HUES48 (cell line): ENCODE data around the gene ZNF579.
"Not testable (repeated sequence)": the region's sequence is repeated elsewhere in the genome, so short reads cannot be mapped to it uniquely, and the experiment has no call there.

ENCODE experiments used
- H3K27ac ChIP-seq: one replicate; pipeline ENCODE4 v1.7.0; 2013; ENCODE audit warnings: low read depth, low read length, inconsistent platforms
- H3K27me3 ChIP-seq: 2 replicates; pipeline ENCODE4 v1.6.1; 2013; ENCODE audit warnings: mild to moderate bottlenecking, low read length; ENCODE audit not compliant: control insufficient read depth, insufficient read depth
- H3K36me3 ChIP-seq: 2 replicates; pipeline ENCODE4 v1.6.1; 2013; ENCODE audit warnings: low read length; ENCODE audit not compliant: control insufficient read depth, insufficient read depth
- H3K4me1 ChIP-seq: 2 replicates; pipeline ENCODE4 v1.6.1; 2013; ENCODE audit warnings: mild to moderate bottlenecking, low read length; ENCODE audit not compliant: control insufficient read depth, insufficient read depth
- H3K4me3 ChIP-seq: 2 replicates; pipeline ENCODE4 v1.5.1; 2013; ENCODE audit warnings: mild to moderate bottlenecking, low read depth, low read length
- H3K9ac ChIP-seq: 2 replicates; pipeline ENCODE4 v1.6.1; 2013; ENCODE audit warnings: mild to moderate bottlenecking, low read depth, low read length, moderate library complexity
- H3K9me3 ChIP-seq: 2 replicates; pipeline ENCODE4 v1.6.1; 2013; ENCODE audit warnings: low read length; ENCODE audit not compliant: control insufficient read depth, insufficient read depth

ZNF579 gene

GRCh38 chr19:55536366-55536765, 44.3 kb downstream of the ZNF579 start:
- Histone ChIP-seq H3K4me1 (peaks cover 4% of the 10 kb centered on the region), H3K9ac (no peak overlapping the region), H3K27ac (no peak overlapping the region), H3K4me3 (no peak overlapping the region), H3K27me3 (no peaks in the 10 kb centered on the region), H3K36me3 (no peaks in the 10 kb centered on the region), H3K9me3 (no peaks in the 10 kb centered on the region)

DNA sequence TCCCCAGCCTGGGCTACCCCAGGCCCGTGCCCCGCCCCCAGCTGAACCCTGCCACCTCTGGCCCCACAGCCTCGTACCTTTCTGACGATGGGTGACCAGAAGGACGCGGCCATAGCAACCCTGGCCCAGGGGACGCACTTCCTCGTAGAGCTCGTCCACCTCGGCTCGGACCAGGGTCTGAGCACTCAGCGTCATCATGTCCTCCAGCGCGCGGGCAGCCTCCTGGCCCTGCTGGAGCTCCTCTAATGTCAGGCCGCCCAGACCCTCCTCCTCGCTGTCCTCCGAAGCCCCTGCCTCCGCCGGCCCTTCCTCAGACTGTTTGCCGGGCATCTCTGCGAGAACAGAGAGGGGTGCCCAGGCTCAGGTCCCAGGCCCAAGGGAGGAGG, 44.7 kb downstream of the ZNF579 start:
- Histone ChIP-seq H3K9ac (no peak overlapping the region), H3K36me3 (no peaks in the 10 kb centered on the region), H3K4me3 (no peak overlapping the region), H3K27me3 (no peaks in the 10 kb centered on the region), H3K4me1 (peaks cover 4% of the 10 kb centered on the region), H3K9me3 (no peaks in the 10 kb centered on the region), H3K27ac (no peak overlapping the region)

DNA sequence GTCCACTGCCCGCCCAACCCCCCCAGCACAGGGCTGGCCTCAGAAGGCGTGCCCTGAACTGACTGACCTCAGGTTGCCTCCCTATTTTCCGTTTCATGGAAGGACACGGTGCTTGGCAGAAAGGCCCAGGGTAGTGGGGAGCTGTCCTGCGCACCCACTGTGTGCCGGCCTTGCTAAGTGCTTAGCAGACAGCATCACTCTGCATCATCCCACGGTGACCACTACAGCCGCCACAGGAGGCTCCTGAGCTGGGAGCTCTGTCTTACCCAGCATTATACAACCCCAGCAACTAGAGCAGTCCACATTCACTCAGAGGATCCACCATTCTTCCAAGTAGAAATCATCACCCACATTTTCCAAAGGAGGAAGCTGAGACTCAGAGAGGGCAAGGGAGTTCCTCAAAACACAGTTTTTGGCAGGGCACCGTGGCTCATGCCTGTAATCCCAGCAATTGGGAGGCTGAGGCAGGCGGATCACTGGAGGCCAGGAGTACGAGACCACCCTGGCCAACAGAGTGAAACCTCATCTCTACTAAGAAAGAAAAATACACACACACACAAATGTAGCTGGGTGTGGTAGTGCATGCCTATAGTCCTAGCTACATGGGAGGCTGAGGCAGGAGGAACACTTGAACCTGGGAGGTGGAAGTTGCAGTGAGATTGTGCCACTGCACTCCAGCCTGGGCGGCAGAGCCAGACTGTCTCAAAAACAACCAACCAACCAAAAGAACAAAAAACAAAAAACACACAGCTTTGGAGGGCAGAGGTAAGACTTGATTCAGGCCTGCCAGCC, 45.3 kb downstream of the ZNF579 start:
- Histone ChIP-seq H3K9ac (no peak overlapping the region), H3K27ac (no peak overlapping the region), H3K4me1 (peaks cover 4% of the 10 kb centered on the region), H3K27me3 (no peaks in the 10 kb centered on the region), H3K4me3 (no peak overlapping the region), H3K36me3 (no peaks in the 10 kb centered on the region), H3K9me3 (no peaks in the 10 kb centered on the region)

GRCh38 chr19:55534280-55534679, 46.4 kb downstream of the ZNF579 start:
- H3K27me3 ChIP-seq, H3K9ac ChIP-seq, H3K4me1 ChIP-seq, H3K27ac ChIP-seq, H3K36me3 ChIP-seq, H3K9me3 ChIP-seq, H3K4me3 ChIP-seq: not testable (repeated sequence)

DNA sequence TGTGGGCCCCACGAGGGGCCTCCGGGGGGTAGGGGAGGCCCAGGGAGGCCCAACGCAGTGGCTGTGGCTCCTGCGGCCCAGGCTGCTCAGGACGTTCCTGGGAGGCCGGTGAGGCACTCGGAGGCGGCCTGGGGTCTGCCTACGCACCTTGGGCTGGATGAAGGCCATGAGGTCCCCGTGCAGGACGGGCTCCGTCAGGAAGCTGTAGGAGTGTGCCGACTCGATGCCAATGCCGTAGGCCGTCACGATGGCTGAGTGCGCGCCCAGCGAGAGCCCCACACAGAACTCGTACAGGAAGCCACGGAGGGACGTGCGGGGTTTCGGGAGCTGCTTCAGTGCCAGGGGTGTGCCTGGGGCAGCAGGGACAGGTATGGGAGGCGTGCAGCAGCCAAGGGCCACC, 49.7 kb downstream of the ZNF579 start:
- Histone ChIP-seq H3K4me1 (peaks cover 8% of the 10 kb centered on the region; the same call in 1 of the 2 replicates), H3K27me3 (no peaks in the 10 kb centered on the region), H3K9me3 (no peaks in the 10 kb centered on the region), H3K27ac (no peak overlapping the region), H3K36me3 (no peaks in the 10 kb centered on the region), H3K4me3 (no peak overlapping the region), H3K9ac (no peak overlapping the region)

- no peak overlapping the region for H3K4me3 ChIP-seq
- no peak overlapping the region for H3K9ac ChIP-seq
- H3K4me1 ChIP-seq: peaks cover 8% of the 10 kb centered on the region; the same call in 1 of the 2 replicates
- H3K27me3 ChIP-seq: no peaks in the 10 kb centered on the region
- no peaks in the 10 kb centered on the region for H3K36me3 ChIP-seq
- no peak overlapping the region for H3K27ac ChIP-seq
- H3K9me3 ChIP-seq: no peaks in the 10 kb centered on the region
Observed at GRCh38 chr19:55529636-55530234, 50.9 kb downstream of the ZNF579 start.

GRCh38 chr19:55528030-55528803, 52.4 kb downstream of the ZNF579 start:
- no peaks in the 10 kb centered on the region for H3K36me3 ChIP-seq
- H3K9ac ChIP-seq: no peak overlapping the region
- no peaks in the 10 kb centered on the region for H3K9me3 ChIP-seq
- peaks cover 8% of the 10 kb centered on the region; the same call in 1 of the 2 replicates for H3K4me1 ChIP-seq
- no peaks in the 10 kb centered on the region for H3K27me3 ChIP-seq
- no peak overlapping the region for H3K4me3 ChIP-seq
- H3K27ac ChIP-seq: no peak overlapping the region

DNA sequence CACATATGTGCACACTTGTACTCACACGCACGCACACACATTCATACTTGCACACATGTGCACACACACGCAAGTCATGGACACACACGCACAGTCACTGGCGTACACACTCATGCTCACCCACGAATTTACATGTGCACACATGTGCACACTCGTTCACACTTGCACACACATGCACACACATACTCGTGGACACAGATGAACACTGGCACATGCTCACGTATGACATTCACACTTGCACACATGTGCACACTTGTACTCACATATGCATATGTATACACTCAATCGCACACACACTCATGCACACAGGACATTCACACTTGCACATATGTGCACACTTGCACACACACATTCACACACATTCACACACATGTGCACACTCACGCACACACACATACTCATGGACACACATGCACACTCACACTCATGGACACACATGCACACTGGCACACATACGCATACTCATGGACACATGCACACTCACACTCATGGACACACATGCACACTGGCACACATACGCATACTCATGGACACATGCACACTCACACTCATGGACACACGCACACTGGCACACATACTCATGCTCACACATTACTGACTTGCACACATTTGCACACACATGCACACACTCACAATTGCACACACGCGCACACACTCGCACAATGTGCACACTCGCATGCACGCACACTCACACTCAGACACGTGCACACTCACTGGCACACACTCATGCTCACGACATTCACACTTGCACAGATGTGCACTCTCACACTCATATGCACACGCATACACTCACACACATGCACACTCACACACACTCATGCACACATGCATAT, 53.2 kb downstream of the ZNF579 start:
- no peaks in the 10 kb centered on the region for H3K36me3 ChIP-seq
- peaks cover 8% of the 10 kb centered on the region; the same call in 1 of the 2 replicates for H3K4me1 ChIP-seq
- no peaks in the 10 kb centered on the region for H3K27me3 ChIP-seq
- H3K4me3 ChIP-seq: no peak overlapping the region
- H3K27ac ChIP-seq: no peak overlapping the region
- H3K9me3 ChIP-seq: no peaks in the 10 kb centered on the region
- H3K9ac ChIP-seq: no peak overlapping the region
